ENCODE measurements around the gene ZG16. TPM values are rescaled to one million over a fixed set of nuclear protein-coding genes. Genes with fewer than 3 reads are reported as not detected.
"Not testable (repeated sequence)": the region's sequence is repeated elsewhere in the genome, so short reads cannot be mapped to it uniquely, and the experiment has no call there.

The ZG16 gene, protein sequence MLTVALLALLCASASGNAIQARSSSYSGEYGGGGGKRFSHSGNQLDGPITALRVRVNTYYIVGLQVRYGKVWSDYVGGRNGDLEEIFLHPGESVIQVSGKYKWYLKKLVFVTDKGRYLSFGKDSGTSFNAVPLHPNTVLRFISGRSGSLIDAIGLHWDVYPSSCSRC
- under 1 TPM in 1 of 3 donors, not detected in 2; 0.05 TPM for total RNA-seq

GRCh38 chr16:29777576-29778350, at the start of gene ZG16:
TSS of gene ZG16 (plus strand) at chr16:29778256. CDS start at chr16:29779267, 1,011 bp downstream.
- ATAC-seq, result no peak
- DNase-seq, result no peak
- peaks cover 3% of the 10 kb centered on the region for H3K4me1 Mint-ChIP-seq (ENCODE audit: low read depth)
- no peak within 1 kb of the TSS for H3K4me3 Mint-ChIP-seq
- no peaks in the 10 kb centered on the region for H3K36me3 Mint-ChIP-seq (ENCODE audit: insufficient read depth)
- no peaks in the 10 kb centered on the region for H3K9me3 Mint-ChIP-seq
- H3K27me3 Mint-ChIP-seq (ENCODE audit: low read depth), result no peaks in the 10 kb centered on the region

DNA sequence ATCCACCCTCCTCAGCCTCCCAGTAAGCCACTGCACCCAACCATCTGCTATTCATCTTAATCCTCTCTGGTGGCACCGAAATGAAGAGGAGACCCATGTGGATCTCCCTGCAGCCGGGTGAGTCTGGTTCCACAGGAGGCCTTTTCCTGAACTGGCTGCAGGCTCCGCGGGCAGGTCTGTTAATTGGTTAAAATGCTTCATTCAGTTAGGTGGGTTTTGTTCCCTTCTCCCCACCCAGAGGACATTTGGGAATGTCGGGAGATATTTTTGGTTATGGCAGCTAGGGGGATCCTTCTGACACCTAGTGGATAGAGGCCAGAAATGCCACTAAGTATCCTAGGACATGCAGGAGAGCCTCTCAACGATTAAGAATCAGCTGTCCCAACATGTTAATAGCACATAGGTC, 48.9 kb upstream of the ZG16 start:
- H3K9me3 Mint-ChIP-seq, result peaks cover 4% of the 10 kb centered on the region
- H3K4me1 Mint-ChIP-seq (ENCODE audit: low read depth), result peaks cover 29% of the 10 kb centered on the region
- H3K27me3 Mint-ChIP-seq (ENCODE audit: low read depth), result no peaks in the 10 kb centered on the region
- ATAC-seq, result no peak
- DNase-seq, result no peak
- H3K36me3 Mint-ChIP-seq (ENCODE audit: insufficient read depth), result peaks cover 3% of the 10 kb centered on the region
- H3K4me3 Mint-ChIP-seq, result no peak overlapping the region

DNA sequence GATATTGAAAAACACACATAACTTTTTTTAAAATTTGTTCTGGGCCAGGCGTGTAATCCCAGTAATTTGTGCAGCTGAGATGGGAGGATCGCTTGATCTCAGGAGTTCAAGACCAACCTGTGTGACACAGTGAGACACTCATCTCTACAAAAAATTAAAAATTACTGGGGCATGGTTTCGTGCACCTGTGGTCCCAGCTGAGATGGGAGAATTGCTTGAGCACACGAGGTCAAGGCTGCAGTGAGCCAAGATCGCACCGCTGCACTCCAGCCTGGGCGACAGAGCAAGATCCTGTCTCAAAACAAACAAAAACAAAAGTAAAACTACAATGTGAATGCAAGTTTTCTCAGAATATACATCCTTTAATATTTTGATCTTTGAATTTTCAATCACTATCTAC, 47.4 kb upstream of the ZG16 start:
- H3K9me3 Mint-ChIP-seq, result peaks cover 4% of the 10 kb centered on the region
- H3K27me3 Mint-ChIP-seq (ENCODE audit: low read depth), result no peaks in the 10 kb centered on the region
- H3K4me1 Mint-ChIP-seq (ENCODE audit: low read depth), result peaks cover 28% of the 10 kb centered on the region
- peaks cover 3% of the 10 kb centered on the region for H3K36me3 Mint-ChIP-seq (ENCODE audit: insufficient read depth)
- no peak for ATAC-seq
- DNase-seq, result no peak
- no peak overlapping the region for H3K4me3 Mint-ChIP-seq

GRCh38 chr16:29731768-29732601, 46.1 kb upstream of the ZG16 start:
- peaks cover 41% of the 10 kb centered on the region for H3K4me1 Mint-ChIP-seq (ENCODE audit: low read depth)
- ATAC-seq (peak; percentile 88 to 91), DNase-seq (peak; percentile 50)
- H3K36me3 Mint-ChIP-seq (ENCODE audit: insufficient read depth); H3K4me3 Mint-ChIP-seq; H3K9me3 Mint-ChIP-seq; H3K27me3 Mint-ChIP-seq (ENCODE audit: low read depth): not testable (repeated sequence)

DNA sequence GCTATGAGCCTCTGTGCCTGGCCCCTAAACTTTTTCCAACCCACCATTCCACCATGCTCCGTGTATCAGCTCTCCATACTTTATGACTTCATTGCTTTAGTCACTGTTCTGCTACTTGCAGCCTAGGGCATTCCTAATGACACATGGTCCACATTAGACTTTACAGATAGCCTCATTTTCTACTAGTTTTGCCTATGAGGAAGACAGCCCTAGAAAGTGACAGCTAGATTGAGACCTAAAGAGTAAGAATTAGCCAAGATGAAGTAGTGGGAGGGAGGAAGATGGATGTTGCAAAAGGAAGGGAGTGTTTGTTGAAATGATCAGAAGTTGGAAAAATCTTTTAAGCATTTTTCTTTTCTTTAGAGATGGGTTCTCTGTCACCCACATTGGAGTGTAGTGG, 43.3 kb upstream of the ZG16 start:
- ATAC-seq (no peak), DNase-seq (no peak)
- H3K9me3 Mint-ChIP-seq, result peaks cover 4% of the 10 kb centered on the region
- H3K4me1 Mint-ChIP-seq (ENCODE audit: low read depth), result peaks cover 62% of the 10 kb centered on the region
- H3K4me3 Mint-ChIP-seq, result no peak overlapping the region
- no peaks in the 10 kb centered on the region for H3K27me3 Mint-ChIP-seq (ENCODE audit: low read depth)
- H3K36me3 Mint-ChIP-seq (ENCODE audit: insufficient read depth), result peaks cover 3% of the 10 kb centered on the region

DNA sequence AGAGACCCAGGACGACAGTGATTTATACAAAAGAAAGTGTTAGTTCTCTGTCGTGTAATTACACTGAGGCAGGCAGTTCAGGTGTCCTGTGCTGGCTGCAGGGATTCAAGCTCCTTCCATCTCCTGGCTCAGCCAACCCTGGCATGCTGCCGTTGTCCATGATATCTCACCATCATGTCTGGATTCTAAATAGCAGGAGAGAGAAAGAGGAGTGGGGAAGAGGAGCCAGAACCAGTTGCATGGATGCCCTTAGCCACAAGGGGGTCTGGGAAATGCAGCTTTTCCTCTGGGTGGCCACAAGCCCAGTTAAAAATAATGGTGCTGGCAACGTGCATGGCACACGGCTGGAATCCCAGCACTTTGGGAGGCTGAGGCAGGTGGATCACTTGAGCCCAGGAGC, 41.9 kb upstream of the ZG16 start:
- no peak overlapping the region for H3K4me3 Mint-ChIP-seq
- ATAC-seq (no peak), DNase-seq (no peak)
- peaks cover 4% of the 10 kb centered on the region for H3K9me3 Mint-ChIP-seq
- no peaks in the 10 kb centered on the region for H3K27me3 Mint-ChIP-seq (ENCODE audit: low read depth)
- H3K36me3 Mint-ChIP-seq (ENCODE audit: insufficient read depth), result peaks cover 7% of the 10 kb centered on the region
- H3K4me1 Mint-ChIP-seq (ENCODE audit: low read depth), result peaks cover 72% of the 10 kb centered on the region

- peaks cover 13% of the 10 kb centered on the region for H3K36me3 Mint-ChIP-seq (ENCODE audit: insufficient read depth)
- peaks cover 4% of the 10 kb centered on the region for H3K9me3 Mint-ChIP-seq
- DNase-seq, result no peak
- no peaks in the 10 kb centered on the region for H3K27me3 Mint-ChIP-seq (ENCODE audit: low read depth)
- no peak for ATAC-seq
- no peak overlapping the region for H3K4me3 Mint-ChIP-seq
- peaks cover 75% of the 10 kb centered on the region for H3K4me1 Mint-ChIP-seq (ENCODE audit: low read depth)
These were observed 41.3 kb upstream of the ZG16 start for GRCh38 chr16:29736764-29737163.

DNA sequence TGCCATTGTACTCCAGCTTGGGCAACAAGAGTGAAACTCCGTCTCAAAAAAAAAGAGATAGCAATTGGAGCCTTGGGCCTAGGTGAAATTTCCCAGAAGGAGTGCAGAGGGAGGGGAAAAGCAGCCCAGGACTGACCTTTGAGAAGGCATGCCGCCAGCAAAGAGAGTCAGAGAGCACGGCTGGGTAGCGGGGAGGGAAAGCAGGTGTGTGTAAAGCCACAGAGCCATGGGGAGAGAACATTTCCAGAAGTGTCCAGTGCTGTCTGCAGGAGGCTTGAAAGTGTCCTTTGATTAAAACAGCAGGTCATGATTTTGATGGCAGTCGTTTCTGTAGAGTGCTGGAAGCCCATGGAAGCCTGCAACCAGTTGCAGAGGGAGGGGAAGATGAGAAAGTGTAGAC, 40.3 kb upstream of the ZG16 start:
- Mint-ChIP-seq H3K4me1 (ENCODE audit: low read depth) (peaks cover 74% of the 10 kb centered on the region), H3K9me3 (no peaks in the 10 kb centered on the region), H3K36me3 (ENCODE audit: insufficient read depth) (peaks cover 13% of the 10 kb centered on the region), H3K27me3 (ENCODE audit: low read depth) (no peaks in the 10 kb centered on the region), H3K4me3 (no peak overlapping the region)
- ATAC-seq, result no peak
- no peak for DNase-seq

GRCh38 chr16:29738514-29738913, 39.5 kb upstream of the ZG16 start:
- ATAC-seq (peak; percentile 88 to 92), DNase-seq (peak; percentile 28)
- no peaks in the 10 kb centered on the region for H3K27me3 Mint-ChIP-seq (ENCODE audit: low read depth)
- no peaks in the 10 kb centered on the region for H3K9me3 Mint-ChIP-seq
- peaks cover 77% of the 10 kb centered on the region for H3K4me1 Mint-ChIP-seq (ENCODE audit: low read depth)
- H3K36me3 Mint-ChIP-seq (ENCODE audit: insufficient read depth), result peaks cover 20% of the 10 kb centered on the region
- H3K4me3 Mint-ChIP-seq, result peak overlapping the region; percentile 29

DNA sequence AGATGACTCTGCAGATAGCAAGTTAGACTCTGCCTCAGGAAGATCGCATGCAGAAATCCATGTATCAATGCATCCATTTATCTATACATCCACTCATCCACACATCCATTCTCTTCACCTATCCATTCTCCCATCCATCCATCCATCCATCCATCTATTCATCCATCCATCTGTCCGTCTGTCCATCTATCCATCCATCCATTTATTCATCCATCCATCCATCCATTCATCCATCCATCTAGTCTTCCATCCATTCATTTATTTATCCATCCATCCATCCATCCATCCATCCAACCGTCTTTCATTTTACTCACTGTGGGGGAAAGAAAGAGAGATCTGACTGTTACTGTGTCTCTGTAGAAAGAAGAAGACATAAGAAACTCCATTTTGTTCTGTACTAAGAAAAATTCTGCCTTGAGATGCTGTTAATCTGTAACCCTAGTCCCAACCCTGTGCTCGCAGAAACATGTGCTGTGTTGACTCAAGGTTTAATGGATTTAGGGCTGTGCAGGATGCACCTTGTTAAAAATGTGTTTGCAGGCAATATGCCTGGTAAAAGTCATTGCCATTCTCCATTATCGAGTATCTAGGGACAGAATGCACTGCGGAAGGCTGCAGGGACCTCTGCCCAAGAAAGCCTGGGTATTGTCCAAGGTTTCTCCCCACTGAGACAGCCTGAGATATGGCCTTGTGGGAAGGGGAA, 38.0 kb upstream of the ZG16 start:
- not testable (repeated sequence) for H3K9me3 Mint-ChIP-seq
- H3K4me1 Mint-ChIP-seq (ENCODE audit: low read depth), result peaks cover 82% of the 10 kb centered on the region

DNA sequence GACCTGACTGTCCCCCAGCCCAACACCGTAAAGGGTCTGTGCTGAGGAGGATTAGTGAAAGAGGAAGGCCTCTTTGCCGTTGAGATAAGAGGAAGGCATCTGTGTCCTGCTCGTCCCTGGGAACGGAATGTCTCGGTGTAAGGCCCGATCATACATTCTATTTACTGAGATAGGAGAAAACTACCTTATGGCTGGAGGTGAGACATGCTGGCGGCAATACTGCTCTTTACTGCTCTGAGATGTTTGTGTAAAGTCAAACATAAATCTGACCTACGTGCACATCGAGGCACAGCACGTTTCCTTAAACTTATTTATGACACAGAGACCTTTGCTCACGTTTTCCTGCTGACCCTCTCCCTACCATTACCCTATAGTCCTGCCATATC, 37.4 kb upstream of the ZG16 start:
- H3K9me3 Mint-ChIP-seq; DNase-seq; H3K4me3 Mint-ChIP-seq; H3K27me3 Mint-ChIP-seq (ENCODE audit: low read depth); ATAC-seq: not testable (repeated sequence)
- H3K36me3 Mint-ChIP-seq (ENCODE audit: insufficient read depth), result peaks cover 20% of the 10 kb centered on the region
- peaks cover 88% of the 10 kb centered on the region for H3K4me1 Mint-ChIP-seq (ENCODE audit: low read depth)

More for the DNA sequence above, 38.0 kb upstream of the ZG16 start:
- DNase-seq; H3K4me3 Mint-ChIP-seq; ATAC-seq; H3K27me3 Mint-ChIP-seq (ENCODE audit: low read depth): not testable (repeated sequence)
- peaks cover 20% of the 10 kb centered on the region for H3K36me3 Mint-ChIP-seq (ENCODE audit: insufficient read depth)

DNA sequence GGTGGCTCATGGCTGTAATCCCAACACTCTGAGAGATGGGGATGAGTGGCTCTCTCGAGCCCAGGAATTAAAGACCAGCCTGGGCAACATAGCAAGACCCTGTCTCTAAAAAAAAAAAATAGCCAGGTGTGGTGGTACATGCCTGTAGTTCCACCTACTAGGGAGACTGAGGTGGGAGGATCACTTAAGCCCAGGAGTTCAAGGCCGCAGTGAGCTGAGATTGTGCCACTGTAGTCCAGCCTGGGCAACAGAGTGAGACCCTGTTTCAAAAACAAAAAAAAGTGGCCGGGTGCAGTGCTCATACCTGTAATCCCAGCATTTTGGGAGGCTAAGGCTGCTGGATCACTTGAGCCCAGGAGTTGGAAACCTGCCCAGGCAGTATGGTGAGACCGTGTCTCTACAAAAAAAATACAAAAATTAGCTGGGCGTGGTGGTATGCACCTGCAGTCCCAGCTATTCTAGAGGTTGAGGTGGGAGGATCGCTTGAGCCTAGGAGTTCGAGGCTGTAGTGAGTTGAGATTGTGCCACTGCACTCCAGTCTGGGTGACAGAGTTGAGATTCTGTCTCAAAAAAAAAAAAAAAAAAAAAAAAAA, 35.3 kb upstream of the ZG16 start:
- ATAC-seq, result no peak

DNA sequence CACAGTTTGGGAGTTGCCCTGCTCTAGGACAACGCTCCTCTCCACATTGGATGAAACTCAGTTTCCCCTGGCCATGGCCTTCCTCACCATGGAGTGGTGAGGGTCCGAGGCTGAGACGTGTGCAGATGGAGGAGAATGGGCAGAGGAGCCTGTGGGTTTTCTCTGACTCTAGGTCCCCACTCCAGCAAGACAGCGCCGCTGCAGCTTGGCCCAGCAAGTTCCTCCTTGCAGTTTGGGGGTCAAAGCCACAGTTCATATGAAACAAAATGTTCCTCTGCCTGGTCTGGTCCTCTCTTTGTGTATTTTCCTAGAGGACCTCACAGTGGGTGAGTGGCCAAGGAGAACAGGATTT, 34.6 kb upstream of the ZG16 start:
- H3K4me3 Mint-ChIP-seq, result peak overlapping the region; percentile 91
- H3K4me1 Mint-ChIP-seq (ENCODE audit: low read depth), result peaks cover 86% of the 10 kb centered on the region
- DNase-seq (no peak), ATAC-seq (no peak)
- peaks cover 21% of the 10 kb centered on the region for H3K36me3 Mint-ChIP-seq (ENCODE audit: insufficient read depth)
- H3K9me3 Mint-ChIP-seq, result no peaks in the 10 kb centered on the region
- H3K27me3 Mint-ChIP-seq (ENCODE audit: low read depth), result no peaks in the 10 kb centered on the region

More for the DNA sequence above, 35.3 kb upstream of the ZG16 start:
- H3K4me1 Mint-ChIP-seq (ENCODE audit: low read depth), result peaks cover 90% of the 10 kb centered on the region
- no peaks in the 10 kb centered on the region for H3K27me3 Mint-ChIP-seq (ENCODE audit: low read depth)
- H3K36me3 Mint-ChIP-seq (ENCODE audit: insufficient read depth), result peaks cover 21% of the 10 kb centered on the region
- H3K4me3 Mint-ChIP-seq, result peak overlapping the region; percentile 91
- DNase-seq, result no peak
- H3K9me3 Mint-ChIP-seq, result no peaks in the 10 kb centered on the region
